Measurements from ENCODE around the gene PPP1R9A. TPM values are rescaled to one million over a fixed set of nuclear protein-coding genes. Genes with fewer than 3 reads are reported as not detected.
A peak's percentile ranks its signal among the peaks of the same experiment; 100 is the strongest.

Gene PPP1R9A
- total and polyA plus RNA-seq, 10 of the 15 experiments (the other 5 are each of a cell fraction or from before 2014, with no cell fraction given), result 0.04 to 0.12 TPM; not detected in 8

- peak; percentile 52; the same call in 1 of the 2 replicates for TF ChIP-seq ATF7 (IDR thresholded peaks at IDR 0.05; ENCODE audit: low read depth)
- TF ChIP-seq RFX5 (IDR thresholded peaks at IDR 0.05; ENCODE audit: low read depth, low read length), result no peak
- BruUV-seq (replicated peaks), result no TSS peak
- H3K4me3 ChIP-seq, result no peak overlapping the region
- in situ Hi-C loops (cut with MboI) (no loop called here), intact Hi-C loops (cut with micrococcal nuclease; ENCODE audit: unreplicated experiment) (no loop called here)
- no peak overlapping the region for H3K9ac ChIP-seq (ENCODE audit: control insufficient read depth, insufficient read depth, low read length)
- DNase-seq (ENCODE audit: low read depth, low spot score), result no peak
- H3K4me1 ChIP-seq (ENCODE audit: control insufficient read depth, insufficient read depth, low read length), result no peaks in the 10 kb centered on the region
- POLR2A ChIA-PET, result no interaction called here
- H4K20me1 ChIP-seq (ENCODE audit: control insufficient read depth, insufficient read depth), result no peaks in the 10 kb centered on the region
- H3K9me3 ChIP-seq (replicated peaks; ENCODE audit: control insufficient read depth, insufficient read depth, low read length), result no peaks in the 10 kb centered on the region
- RAD21 ChIA-PET (ENCODE audit: unreplicated experiment), result no interaction called here
- FAIRE-seq, result no peak
- CTCF ChIA-PET, result no interaction called here
- no peaks in the 10 kb centered on the region for H3K36me3 ChIP-seq (ENCODE audit: control insufficient read depth in 2 of 2, insufficient read depth in 2 of 2, low read length in 1 of 2)
- SMC1A ChIA-PET (ENCODE audit: uncharacterized antibody, unreplicated experiment), result interaction anchor here (1.2 to 1.7 kb wide), 2 partner anchors 12 to 15 kb away, joined by 3 to 5 read pairs; no protein-coding TSS in a partner anchor
- H3K27me3 ChIP-seq (replicated peaks in 1 of 2; ENCODE audit: control insufficient read depth in 2 of 2, insufficient read depth in 2 of 2, low read length in 1 of 2), result no peaks in the 10 kb centered on the region
- no peak overlapping the region for H2AFZ ChIP-seq (ENCODE audit: control insufficient read depth, low read depth, low read length)
- H3K27ac ChIP-seq (ENCODE audit: control insufficient read depth, insufficient read depth), result no peak overlapping the region
- H3K4me2 ChIP-seq (ENCODE audit: control insufficient read depth, insufficient read depth), result no peak overlapping the region
- no peak for ATAC-seq
- H3K79me2 ChIP-seq (ENCODE audit: control insufficient read depth, insufficient read depth, low read length), result no peaks in the 10 kb centered on the region
These were observed 20.8 kb downstream of the PPP1R9A start for GRCh38 chr7:94928168-94928707.

GRCh38 chr7:94933256-94933990 lies 26.0 kb downstream of the PPP1R9A start:
- H3K4me1 ChIP-seq (ENCODE audit: control insufficient read depth, insufficient read depth, low read length), result no peaks in the 10 kb centered on the region
- no peak overlapping the region for H3K27ac ChIP-seq (ENCODE audit: control insufficient read depth, insufficient read depth)
- ChIA-PET SMC1A (ENCODE audit: uncharacterized antibody, unreplicated experiment) (no interaction called here), POLR2A (no interaction called here), RAD21 (ENCODE audit: unreplicated experiment) (no interaction called here), CTCF (interaction anchor here (1.0 kb wide), 1 partner anchor 10 kb away, joined by 3 read pairs; no protein-coding TSS in a partner anchor)
- TF ChIP-seq, protein P1, sequence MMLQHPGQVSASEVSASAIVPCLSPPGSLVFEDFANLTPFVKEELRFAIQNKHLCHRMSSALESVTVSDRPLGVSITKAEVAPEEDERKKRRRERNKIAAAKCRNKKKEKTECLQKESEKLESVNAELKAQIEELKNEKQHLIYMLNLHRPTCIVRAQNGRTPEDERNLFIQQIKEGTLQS (IDR thresholded peaks at IDR 0.05; ENCODE audit: borderline replicate concordance, extremely low read depth, low read depth, low read length), result no peak
- no peak for DNase-seq (ENCODE audit: low read depth, low spot score)
- WGBS (ENCODE audit: insufficient coverage, insufficient replicate concordance, low lambda C conversion rate, missing lambda C conversion rate), result 17% methylated on average over 3 of the region's 3 CpGs
- in situ Hi-C loops (cut with MboI) (no loop called here), intact Hi-C loops (cut with micrococcal nuclease; ENCODE audit: unreplicated experiment) (no loop called here)
- H3K36me3 ChIP-seq (ENCODE audit: control insufficient read depth in 2 of 2, insufficient read depth in 2 of 2, low read length in 1 of 2), result no peaks in the 10 kb centered on the region
- H4K20me1 ChIP-seq (ENCODE audit: control insufficient read depth, insufficient read depth), result no peaks in the 10 kb centered on the region
- no peak overlapping the region for H3K4me3 ChIP-seq
- H3K4me2 ChIP-seq (ENCODE audit: control insufficient read depth, insufficient read depth), result no peak overlapping the region
- no TSS peak for BruUV-seq (replicated peaks)
- no peak for ATAC-seq
- FAIRE-seq, result no peak
- H3K9me3 ChIP-seq (replicated peaks; ENCODE audit: control insufficient read depth, insufficient read depth, low read length), result no peaks in the 10 kb centered on the region
- no peak overlapping the region for H3K9ac ChIP-seq (ENCODE audit: control insufficient read depth, insufficient read depth, low read length)
- H3K79me2 ChIP-seq (ENCODE audit: control insufficient read depth, insufficient read depth, low read length), result no peaks in the 10 kb centered on the region
- no peaks in the 10 kb centered on the region for H3K27me3 ChIP-seq (replicated peaks in 1 of 2; ENCODE audit: control insufficient read depth in 2 of 2, insufficient read depth in 2 of 2, low read length in 1 of 2)
- no peak overlapping the region for H2AFZ ChIP-seq (ENCODE audit: control insufficient read depth, low read depth, low read length)

All from GM12878 (cell line).